GM19035 (cell line): Measurements from ENCODE around the gene KIAA1191.

Experiments used
- ATAC-seq: cut with Tn5 transposase; IDR thresholded peaks from one replicate; pipeline ENCODE4 v1.9.1; 2021; ENCODE audit not compliant: unreplicated experiment

Gene KIAA1191

GRCh38 chr5:176389135-176390123 lies 27.9 kb upstream of the KIAA1191 start:
- peak; percentile 33 for ATAC-seq

- peak; percentile 85 for ATAC-seq
Observed at GRCh38 chr5:176388444-176389134, 27.0 kb upstream of the KIAA1191 start, which contains the start of the genes HIGD2A and NOP16. Gene HIGD2A, plus strand, starts transcription at chr5:176388751. Its CDS starts 69 bp downstream, at chr5:176388820. Gene NOP16, minus strand, starts transcription at chr5:176388598. Its CDS starts 59 bp downstream, at chr5:176388539.

- ATAC-seq: peak; percentile 1
Observed at GRCh38 chr5:176388003-176388443, 26.5 kb upstream of the KIAA1191 start.

- no peak for ATAC-seq
Observed at GRCh38 chr5:176387384-176387925, 25.9 kb upstream of the KIAA1191 start.

GRCh38 chr5:176386491-176386890 lies 24.9 kb upstream of the KIAA1191 start:
- ATAC-seq: no peak

GRCh38 chr5:176384991-176385390 lies 23.4 kb upstream of the KIAA1191 start:
- ATAC-seq: no peak

- ATAC-seq: no peak
Observed at GRCh38 chr5:176384366-176384930, 22.9 kb upstream of the KIAA1191 start.

GRCh38 chr5:176383961-176384360 lies 22.4 kb upstream of the KIAA1191 start:
- ATAC-seq: no peak

GRCh38 chr5:176383248-176383905 lies 21.8 kb upstream of the KIAA1191 start:
- ATAC-seq: no peak

GRCh38 chr5:176382721-176383120 lies 21.2 kb upstream of the KIAA1191 start:
- no peak for ATAC-seq

GRCh38 chr5:176381979-176382378 lies 20.4 kb upstream of the KIAA1191 start:
- ATAC-seq: no peak

GRCh38 chr5:176381423-176381822 lies 19.9 kb upstream of the KIAA1191 start:
- ATAC-seq: no peak

- ATAC-seq: no peak
Observed at GRCh38 chr5:176379881-176380280, 18.3 kb upstream of the KIAA1191 start.

GRCh38 chr5:176373100-176373818 lies 11.7 kb upstream of the KIAA1191 start:
- no peak for ATAC-seq

- ATAC-seq: no peak
Observed at GRCh38 chr5:176371621-176372539, 10.3 kb upstream of the KIAA1191 start.

- no peak for ATAC-seq
Observed at GRCh38 chr5:176369934-176370711, 8.6 kb upstream of the KIAA1191 start.

- ATAC-seq: no peak
Observed at GRCh38 chr5:176368726-176369125, 7.2 kb upstream of the KIAA1191 start.
